Neural progenitor cell (in vitro differentiated cells): ENCODE results near the gene PADI1. TPM values are rescaled to one million over a fixed set of nuclear protein-coding genes. Genes with fewer than 3 reads are reported as not detected.

Source experiments
- DNase-seq: peaks from one replicate; pipeline ENCODE4 v3.0.0-alpha.2; 2016; ENCODE audit warnings: low spot score
- H2AFZ ChIP-seq: fragments of 200-600 bp; sonication (generic); replicated peaks from 2 replicates; pipeline ENCODE4 v1.6.1; 2016; ENCODE audit warnings: antibody characterized with exemption
- H3F3A ChIP-seq: fragments of 200-600 bp; sonication (generic); 2 replicates; pipeline ENCODE4 v1.6.1; 2016; ENCODE audit warnings: antibody characterized with exemption, low read depth
- H3K27ac ChIP-seq: fragments of 200-600 bp; sonication (generic); 2 replicates; pipeline ENCODE4 v1.5.1; 2016; ENCODE audit warnings: mild to moderate bottlenecking
- H3K27me3 ChIP-seq: fragments of 200-600 bp; sonication (generic); 2 replicates; pipeline ENCODE4 v1.6.1; 2016; ENCODE audit warnings: mild to moderate bottlenecking, moderate library complexity
- H3K36me3 ChIP-seq: fragments of 200-600 bp; sonication (generic); 2 replicates; pipeline ENCODE4 v1.5.1; 2016
- H3K4me1 ChIP-seq: fragments of 200-600 bp; sonication (generic); 2 replicates; pipeline ENCODE4 v1.6.1; 2016; ENCODE audit warnings: mixed run types
- H3K4me2 ChIP-seq: fragments of 200-600 bp; sonication (generic); 2 replicates; pipeline ENCODE4 v1.6.1; 2016
- H3K4me3 ChIP-seq: fragments of 200-600 bp; sonication (generic); 2 replicates; pipeline ENCODE4 v1.5.1; 2016
- H3K79me2 ChIP-seq: fragments of 200-600 bp; sonication (generic); 2 replicates; pipeline ENCODE4 v1.6.1; 2016; ENCODE audit warnings: low read depth
- H3K9ac ChIP-seq: fragments of 200-600 bp; sonication (generic); 2 replicates; pipeline ENCODE4 v1.6.1; 2016
- H3K9me3 ChIP-seq: fragments of 200-600 bp; sonication (generic); 2 replicates; pipeline ENCODE4 v1.5.1; 2016; ENCODE audit warnings: low read depth
- H4K20me1 ChIP-seq: fragments of 200-600 bp; sonication (generic); 2 replicates; pipeline ENCODE4 v1.6.1; 2016; ENCODE audit warnings: low read depth
- H3K27ac Mint-ChIP-seq: 3 replicates; pipeline ENCODE4 v1.8.0; 2021; ENCODE audit warnings: mixed read lengths
- H3K27me3 Mint-ChIP-seq: 2 replicates; pipeline ENCODE4 v1.8.0; 2022; ENCODE audit warnings: low read depth, mild to moderate bottlenecking, inconsistent platforms, moderate library complexity, mixed read lengths; ENCODE audit not compliant: insufficient read depth
- H3K36me3 Mint-ChIP-seq: 3 replicates; pipeline ENCODE4 v1.8.0; 2021; ENCODE audit warnings: mixed read lengths
- H3K4me1 Mint-ChIP-seq: 3 replicates; pipeline ENCODE4 v1.8.0; 2021; ENCODE audit warnings: mixed read lengths
- H3K4me3 Mint-ChIP-seq: 3 replicates; pipeline ENCODE4 v1.8.0; 2021; ENCODE audit warnings: mild to moderate bottlenecking, moderate library complexity, mixed read lengths
- H3K9me3 Mint-ChIP-seq: 3 replicates; pipeline ENCODE4 v1.8.0; 2020; ENCODE audit warnings: mixed read lengths
- CTCF ChIP-seq: fragments of 200-600 bp; sonication (generic); IDR thresholded peaks from 2 replicates; pipeline ENCODE4 v1.5.1; 2017; ENCODE audit warnings: antibody characterized with exemption, mild to moderate bottlenecking
- EZH2 ChIP-seq: fragments of 200-600 bp; sonication (generic); IDR thresholded peaks from 2 replicates; pipeline ENCODE4 v1.6.1; 2017; ENCODE audit warnings: antibody characterized with exemption, mild to moderate bottlenecking, moderate library complexity
- EZH2phosphoT487 ChIP-seq: fragments of 200-600 bp; sonication (generic); IDR thresholded peaks from 2 replicates; pipeline ENCODE4 v1.6.1; 2017; ENCODE audit warnings: antibody characterized with exemption
- total RNA-seq: library from RNA; depleted of rRNA; stranded (reverse); fragments of >200 nt; gene quantifications from 2 replicates; pipeline ENCODE4 v1.2.3, GENCODE V29; 2015; ENCODE audit warnings: low replicate concordance

PADI1 gene
- total RNA-seq, 1 donor from 2014 or later = 0.09 TPM

- Mint-ChIP-seq H3K4me1 (peaks cover 5% of the 10 kb centered on the region), H3K9me3 (no peaks in the 10 kb centered on the region), H3K27me3 (peaks cover 10% of the 10 kb centered on the region), H3K36me3 (no peaks in the 10 kb centered on the region), H3K27ac (peak overlapping the region; percentile 91), H3K4me3 (no peak overlapping the region)
- DNase-seq = no peak
- H3K4me1 ChIP-seq = no peaks in the 10 kb centered on the region
- no peak overlapping the region for H3K27ac ChIP-seq
- no peak overlapping the region for H3K4me3 ChIP-seq
- H3K27me3 ChIP-seq = no peaks in the 10 kb centered on the region
- H4K20me1 ChIP-seq = no peaks in the 10 kb centered on the region
- H3K79me2 ChIP-seq = no peaks in the 10 kb centered on the region
- H3K9me3 ChIP-seq = no peaks in the 10 kb centered on the region
- H3K4me2 ChIP-seq = no peak overlapping the region
- no peak overlapping the region for H2AFZ ChIP-seq
- TF ChIP-seq CTCF (no peak), EZH2 (no peak), EZH2phosphoT487 (no peak)
- H3K9ac ChIP-seq = no peak overlapping the region
- no peaks in the 10 kb centered on the region for H3K36me3 ChIP-seq
- no peaks in the 10 kb centered on the region for H3F3A ChIP-seq
Measured at GRCh38 chr1:17227358-17227915, 22.5 kb downstream of the PADI1 start.

- H3K27ac Mint-ChIP-seq = no peak overlapping the region
- no peaks in the 10 kb centered on the region for H3K9me3 Mint-ChIP-seq
- Histone ChIP-seq H3K79me2 (no peaks in the 10 kb centered on the region), H3F3A (no peaks in the 10 kb centered on the region), H3K27me3 (no peaks in the 10 kb centered on the region), H2AFZ (no peak overlapping the region), H3K36me3 (no peaks in the 10 kb centered on the region), H3K4me2 (no peak overlapping the region), H3K4me1 (no peaks in the 10 kb centered on the region), H3K9me3 (no peaks in the 10 kb centered on the region), H3K27ac (no peak overlapping the region), H4K20me1 (no peaks in the 10 kb centered on the region), H3K9ac (no peak overlapping the region), H3K4me3 (no peak overlapping the region)
- no peaks in the 10 kb centered on the region for H3K36me3 Mint-ChIP-seq
- peaks cover 10% of the 10 kb centered on the region for H3K27me3 Mint-ChIP-seq
- no peak overlapping the region for H3K4me3 Mint-ChIP-seq
- DNase-seq = no peak
- TF ChIP-seq CTCF (no peak), EZH2 (no peak), EZH2phosphoT487 (no peak)
- H3K4me1 Mint-ChIP-seq = peaks cover 5% of the 10 kb centered on the region
Measured at GRCh38 chr1:17228619-17229018, 23.7 kb downstream of the PADI1 start.

- Histone ChIP-seq H3K27ac (no peak overlapping the region), H3K4me2 (no peak overlapping the region), H3K9me3 (no peaks in the 10 kb centered on the region), H3K4me1 (no peaks in the 10 kb centered on the region), H3K9ac (no peak overlapping the region), H2AFZ (no peak overlapping the region), H4K20me1 (no peaks in the 10 kb centered on the region), H3K27me3 (no peaks in the 10 kb centered on the region), H3K36me3 (no peaks in the 10 kb centered on the region), H3K79me2 (no peaks in the 10 kb centered on the region), H3K4me3 (no peak overlapping the region), H3F3A (no peaks in the 10 kb centered on the region)
- H3K27me3 Mint-ChIP-seq = peaks cover 10% of the 10 kb centered on the region
- H3K27ac Mint-ChIP-seq = no peak overlapping the region
- no peaks in the 10 kb centered on the region for H3K9me3 Mint-ChIP-seq
- no peak overlapping the region for H3K4me3 Mint-ChIP-seq
- TF ChIP-seq EZH2phosphoT487 = no peak
- TF ChIP-seq EZH2 = no peak
- TF ChIP-seq CTCF = no peak
- H3K36me3 Mint-ChIP-seq = no peaks in the 10 kb centered on the region
- peaks cover 5% of the 10 kb centered on the region for H3K4me1 Mint-ChIP-seq
- DNase-seq = no peak
Measured at GRCh38 chr1:17229379-17229778, 24.5 kb downstream of the PADI1 start.
